Liver (tissue), 3 donors: ENCODE results near the gene TENT4A.

Source experiments
- RAD21 ChIP-seq, 2 donors: IDR thresholded peaks; 2 replicates each; pipeline ENCODE4 v1.6.1; 2016; ENCODE audit warnings: antibody characterized with exemption in 2 of 2, mild to moderate bottlenecking in 2 of 2
- SP1 ChIP-seq: IDR thresholded peaks from 2 replicates; pipeline ENCODE4 v1.6.1; 2018; ENCODE audit warnings: antibody characterized with exemption, mild to moderate bottlenecking
- TAF1 ChIP-seq: conservative IDR thresholded peaks from 2 replicates; pipeline ENCODE4 v1.6.1; 2016; ENCODE audit warnings: antibody characterized with exemption, mild to moderate bottlenecking
- TF ChIP-seq, protein P1 (sequence below): fragments of 150-350 bp; IDR thresholded peaks from 2 replicates; pipeline ENCODE4 v1.5.1; 2017; ENCODE audit warnings: improper control_type of control experiment, low read depth, low read length; ENCODE audit not compliant: missing input control
- TF ChIP-seq, protein P2 (sequence below): IDR thresholded peaks from 2 replicates; pipeline ENCODE4 v1.6.1; 2016; ENCODE audit warnings: antibody characterized with exemption
- TF ChIP-seq, protein P3 (sequence below): IDR thresholded peaks from 2 replicates; pipeline ENCODE4 v1.6.1; 2016; ENCODE audit warnings: antibody characterized with exemption
- donor health status: healthy.
- donor health status: healthy.

GRCh38 chr5:6686915-6687409 lies 26.3 kb upstream of the TENT4A start:
- TF ChIP-seq, protein P1, sequence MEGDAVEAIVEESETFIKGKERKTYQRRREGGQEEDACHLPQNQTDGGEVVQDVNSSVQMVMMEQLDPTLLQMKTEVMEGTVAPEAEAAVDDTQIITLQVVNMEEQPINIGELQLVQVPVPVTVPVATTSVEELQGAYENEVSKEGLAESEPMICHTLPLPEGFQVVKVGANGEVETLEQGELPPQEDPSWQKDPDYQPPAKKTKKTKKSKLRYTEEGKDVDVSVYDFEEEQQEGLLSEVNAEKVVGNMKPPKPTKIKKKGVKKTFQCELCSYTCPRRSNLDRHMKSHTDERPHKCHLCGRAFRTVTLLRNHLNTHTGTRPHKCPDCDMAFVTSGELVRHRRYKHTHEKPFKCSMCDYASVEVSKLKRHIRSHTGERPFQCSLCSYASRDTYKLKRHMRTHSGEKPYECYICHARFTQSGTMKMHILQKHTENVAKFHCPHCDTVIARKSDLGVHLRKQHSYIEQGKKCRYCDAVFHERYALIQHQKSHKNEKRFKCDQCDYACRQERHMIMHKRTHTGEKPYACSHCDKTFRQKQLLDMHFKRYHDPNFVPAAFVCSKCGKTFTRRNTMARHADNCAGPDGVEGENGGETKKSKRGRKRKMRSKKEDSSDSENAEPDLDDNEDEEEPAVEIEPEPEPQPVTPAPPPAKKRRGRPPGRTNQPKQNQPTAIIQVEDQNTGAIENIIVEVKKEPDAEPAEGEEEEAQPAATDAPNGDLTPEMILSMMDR = no peak
- TF ChIP-seq, protein P2, sequence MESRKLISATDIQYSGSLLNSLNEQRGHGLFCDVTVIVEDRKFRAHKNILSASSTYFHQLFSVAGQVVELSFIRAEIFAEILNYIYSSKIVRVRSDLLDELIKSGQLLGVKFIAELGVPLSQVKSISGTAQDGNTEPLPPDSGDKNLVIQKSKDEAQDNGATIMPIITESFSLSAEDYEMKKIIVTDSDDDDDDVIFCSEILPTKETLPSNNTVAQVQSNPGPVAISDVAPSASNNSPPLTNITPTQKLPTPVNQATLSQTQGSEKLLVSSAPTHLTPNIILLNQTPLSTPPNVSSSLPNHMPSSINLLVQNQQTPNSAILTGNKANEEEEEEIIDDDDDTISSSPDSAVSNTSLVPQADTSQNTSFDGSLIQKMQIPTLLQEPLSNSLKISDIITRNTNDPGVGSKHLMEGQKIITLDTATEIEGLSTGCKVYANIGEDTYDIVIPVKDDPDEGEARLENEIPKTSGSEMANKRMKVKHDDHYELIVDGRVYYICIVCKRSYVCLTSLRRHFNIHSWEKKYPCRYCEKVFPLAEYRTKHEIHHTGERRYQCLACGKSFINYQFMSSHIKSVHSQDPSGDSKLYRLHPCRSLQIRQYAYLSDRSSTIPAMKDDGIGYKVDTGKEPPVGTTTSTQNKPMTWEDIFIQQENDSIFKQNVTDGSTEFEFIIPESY = no peak
- TF ChIP-seq RAD21 (IDR thresholded peaks at IDR 0.05) = peak; percentile 36 to 40
- TF ChIP-seq, protein P3, sequence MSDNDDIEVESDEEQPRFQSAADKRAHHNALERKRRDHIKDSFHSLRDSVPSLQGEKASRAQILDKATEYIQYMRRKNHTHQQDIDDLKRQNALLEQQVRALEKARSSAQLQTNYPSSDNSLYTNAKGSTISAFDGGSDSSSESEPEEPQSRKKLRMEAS = no peak
- no peak for TF ChIP-seq TAF1
- no peak for TF ChIP-seq SP1
